Gastroesophageal sphincter (tissue), 3 donors: ENCODE results near the gene COL20A1.

Source experiments
- EP300 ChIP-seq: sonication (generic); formaldehyde crosslinking; IDR thresholded peaks from one replicate; pipeline ENCODE4 v1.6.1; 2017; ENCODE audit warnings: antibody characterized with exemption, mild to moderate bottlenecking
- POLR2A ChIP-seq, 2 donors: fragments of 450-650 bp; IDR thresholded peaks; one replicate each; pipeline ENCODE4 v1.6.1; 2017; ENCODE audit warnings: antibody characterized with exemption in 2 of 2, mild to moderate bottlenecking in 2 of 2, moderate library complexity in 1 of 2
- POLR2AphosphoS5 ChIP-seq: sonication (generic); formaldehyde crosslinking; IDR thresholded peaks from one replicate; pipeline ENCODE4 v1.6.1; 2017; ENCODE audit warnings: antibody characterized with exemption
- TF ChIP-seq, protein P1 (sequence below), 4 experiments: fragments of 200-600 bp in 2 of 4; fragments of 450-650 bp in 2 of 4; sonication (generic) in 1 of 4; IDR thresholded peaks; one replicate each; pipeline ENCODE4 v1.5.1; 2017 to 2019; ENCODE audit warnings: antibody characterized with exemption in 4 of 4, mild to moderate bottlenecking in 2 of 4, moderate library complexity in 2 of 4

DNA sequence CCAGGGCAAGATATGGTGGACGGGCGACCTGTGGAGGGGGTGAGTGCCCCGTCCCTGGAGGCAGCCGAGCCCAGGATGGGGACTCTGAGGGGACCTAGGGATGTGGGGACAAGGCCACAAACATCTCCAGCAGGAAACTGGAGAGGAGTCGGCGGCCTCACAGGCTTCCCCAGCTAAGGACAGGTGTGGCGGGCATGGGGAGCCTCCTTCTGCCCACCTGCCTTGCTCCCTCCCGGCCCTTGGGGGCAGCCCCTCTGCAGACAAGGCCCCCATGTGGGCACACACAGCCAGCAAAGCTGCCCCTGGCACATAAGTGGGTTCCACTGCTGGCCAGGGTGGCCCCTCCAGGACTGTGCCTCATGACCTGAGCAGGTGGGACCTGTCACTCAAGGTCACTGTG is 63.5 kb downstream of the COL20A1 start:
- TF ChIP-seq, protein P1, sequence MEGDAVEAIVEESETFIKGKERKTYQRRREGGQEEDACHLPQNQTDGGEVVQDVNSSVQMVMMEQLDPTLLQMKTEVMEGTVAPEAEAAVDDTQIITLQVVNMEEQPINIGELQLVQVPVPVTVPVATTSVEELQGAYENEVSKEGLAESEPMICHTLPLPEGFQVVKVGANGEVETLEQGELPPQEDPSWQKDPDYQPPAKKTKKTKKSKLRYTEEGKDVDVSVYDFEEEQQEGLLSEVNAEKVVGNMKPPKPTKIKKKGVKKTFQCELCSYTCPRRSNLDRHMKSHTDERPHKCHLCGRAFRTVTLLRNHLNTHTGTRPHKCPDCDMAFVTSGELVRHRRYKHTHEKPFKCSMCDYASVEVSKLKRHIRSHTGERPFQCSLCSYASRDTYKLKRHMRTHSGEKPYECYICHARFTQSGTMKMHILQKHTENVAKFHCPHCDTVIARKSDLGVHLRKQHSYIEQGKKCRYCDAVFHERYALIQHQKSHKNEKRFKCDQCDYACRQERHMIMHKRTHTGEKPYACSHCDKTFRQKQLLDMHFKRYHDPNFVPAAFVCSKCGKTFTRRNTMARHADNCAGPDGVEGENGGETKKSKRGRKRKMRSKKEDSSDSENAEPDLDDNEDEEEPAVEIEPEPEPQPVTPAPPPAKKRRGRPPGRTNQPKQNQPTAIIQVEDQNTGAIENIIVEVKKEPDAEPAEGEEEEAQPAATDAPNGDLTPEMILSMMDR (IDR thresholded peaks at IDR 0.05), result no peak
- TF ChIP-seq POLR2A (IDR thresholded peaks at IDR 0.05), result no peak
- TF ChIP-seq POLR2AphosphoS5, result no peak
- TF ChIP-seq EP300, result no peak
